ENCODE data around the gene PLXNA3. TPM values are rescaled to one million over a fixed set of nuclear protein-coding genes. Genes with fewer than 3 reads are reported as not detected.
A peak's percentile ranks its signal among the peaks of the same experiment; 100 is the strongest.

Gene PLXNA3
- total and polyA plus RNA-seq, 10 of the 15 experiments (the other 5 are each of a cell fraction or from before 2014, with no cell fraction given): 0.26 to 26.8 (median 3.4) TPM

DNA sequence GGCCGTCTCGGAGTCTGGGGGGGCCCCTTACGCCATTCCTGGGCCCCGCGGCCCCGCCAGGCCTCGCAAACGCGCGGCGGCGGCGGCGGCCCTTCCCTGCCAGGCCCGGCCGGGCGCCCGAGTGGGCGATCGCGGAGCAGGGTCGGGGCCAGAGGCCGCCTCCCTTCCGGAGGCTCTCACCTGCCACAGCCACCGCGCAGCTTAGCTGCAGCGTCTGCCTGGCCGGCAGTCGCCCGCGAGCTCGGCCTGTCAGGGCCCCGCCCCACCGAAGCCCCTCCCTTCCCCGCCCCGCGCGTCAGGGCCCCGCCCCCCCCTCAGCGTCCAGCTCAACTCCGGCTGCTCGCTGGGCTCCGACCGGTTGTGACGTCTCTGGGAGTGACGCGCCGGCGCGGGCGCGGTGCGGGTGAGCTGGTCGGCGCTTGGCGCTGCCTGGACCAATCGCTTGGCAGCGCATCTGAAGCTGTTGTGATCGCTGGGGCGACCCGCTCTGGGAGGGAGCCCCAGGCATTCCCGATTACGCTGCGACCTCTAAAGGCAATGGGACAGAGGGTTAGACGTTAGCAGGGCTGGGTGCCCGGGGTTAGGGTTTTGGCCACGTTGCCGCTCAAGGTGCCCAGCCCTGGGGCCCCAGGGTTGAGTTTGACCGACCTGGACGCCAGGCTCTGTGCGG lies 32.5 kb downstream of the PLXNA3 start, which contains the start of gene SLC10A3 (continued):
- TF ChIP-seq NFIC (IDR thresholded peaks at IDR 0.05; ENCODE audit: low read depth, low read length) (no peak), SIX5 (IDR thresholded peaks at IDR 0.05; ENCODE audit: low read depth, low read length, severe bottlenecking) (no peak), NFYA (IDR thresholded peaks at IDR 0.05; ENCODE audit: borderline replicate concordance, low read depth, low read length) (no peak), MEF2B (IDR thresholded peaks at IDR 0.05; ENCODE audit: partially characterized antibody, poor library complexity, severe bottlenecking) (no peak), EZH2 (IDR thresholded peaks at IDR 0.05; ENCODE audit: borderline replicate concordance, control insufficient read depth, low read depth, low read length) (no peak), SREBF1 (IDR thresholded peaks at IDR 0.05; ENCODE audit: low read length) (no peak), ZZZ3 (IDR thresholded peaks at IDR 0.05; ENCODE audit: control insufficient read depth, insufficient read length, low read depth) (no peak), RAD21 (IDR thresholded peaks at IDR 0.05; ENCODE audit: insufficient read depth, low read depth, low read length) (no peak), CBX5 (IDR thresholded peaks at IDR 0.05; ENCODE audit: low read depth) (no peak), GATAD2B (conservative IDR thresholded peaks at IDR 0.05; ENCODE audit: low read depth) (0 out of 2 replicates have a peak, but pooled peaks have one; percentile 19), SUPT20H (IDR thresholded peaks at IDR 0.05; ENCODE audit: borderline replicate concordance, control insufficient read depth, low read depth, low read length) (no peak), ESRRA (IDR thresholded peaks at IDR 0.05; ENCODE audit: low read length) (no peak), PML (IDR thresholded peaks at IDR 0.05; ENCODE audit: low read length) (peak; percentile 57; the same call in 1 of the 2 replicates), SMARCA5 (IDR thresholded peaks at IDR 0.05) (0 out of 2 replicates have a peak, but pooled peaks have one; percentile 25), JUNB (IDR thresholded peaks at IDR 0.05) (no peak), NRF1 (conservative IDR thresholded peaks at IDR 0.05; ENCODE audit: low read depth, low read length) (peak; percentile 22; the same call in 1 of the 2 replicates)
- TF ChIP-seq, protein P1, sequence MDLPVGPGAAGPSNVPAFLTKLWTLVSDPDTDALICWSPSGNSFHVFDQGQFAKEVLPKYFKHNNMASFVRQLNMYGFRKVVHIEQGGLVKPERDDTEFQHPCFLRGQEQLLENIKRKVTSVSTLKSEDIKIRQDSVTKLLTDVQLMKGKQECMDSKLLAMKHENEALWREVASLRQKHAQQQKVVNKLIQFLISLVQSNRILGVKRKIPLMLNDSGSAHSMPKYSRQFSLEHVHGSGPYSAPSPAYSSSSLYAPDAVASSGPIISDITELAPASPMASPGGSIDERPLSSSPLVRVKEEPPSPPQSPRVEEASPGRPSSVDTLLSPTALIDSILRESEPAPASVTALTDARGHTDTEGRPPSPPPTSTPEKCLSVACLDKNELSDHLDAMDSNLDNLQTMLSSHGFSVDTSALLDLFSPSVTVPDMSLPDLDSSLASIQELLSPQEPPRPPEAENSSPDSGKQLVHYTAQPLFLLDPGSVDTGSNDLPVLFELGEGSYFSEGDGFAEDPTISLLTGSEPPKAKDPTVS (IDR thresholded peaks at IDR 0.05; ENCODE audit: low read depth, low read length): no peak
- TF ChIP-seq, protein P2, sequence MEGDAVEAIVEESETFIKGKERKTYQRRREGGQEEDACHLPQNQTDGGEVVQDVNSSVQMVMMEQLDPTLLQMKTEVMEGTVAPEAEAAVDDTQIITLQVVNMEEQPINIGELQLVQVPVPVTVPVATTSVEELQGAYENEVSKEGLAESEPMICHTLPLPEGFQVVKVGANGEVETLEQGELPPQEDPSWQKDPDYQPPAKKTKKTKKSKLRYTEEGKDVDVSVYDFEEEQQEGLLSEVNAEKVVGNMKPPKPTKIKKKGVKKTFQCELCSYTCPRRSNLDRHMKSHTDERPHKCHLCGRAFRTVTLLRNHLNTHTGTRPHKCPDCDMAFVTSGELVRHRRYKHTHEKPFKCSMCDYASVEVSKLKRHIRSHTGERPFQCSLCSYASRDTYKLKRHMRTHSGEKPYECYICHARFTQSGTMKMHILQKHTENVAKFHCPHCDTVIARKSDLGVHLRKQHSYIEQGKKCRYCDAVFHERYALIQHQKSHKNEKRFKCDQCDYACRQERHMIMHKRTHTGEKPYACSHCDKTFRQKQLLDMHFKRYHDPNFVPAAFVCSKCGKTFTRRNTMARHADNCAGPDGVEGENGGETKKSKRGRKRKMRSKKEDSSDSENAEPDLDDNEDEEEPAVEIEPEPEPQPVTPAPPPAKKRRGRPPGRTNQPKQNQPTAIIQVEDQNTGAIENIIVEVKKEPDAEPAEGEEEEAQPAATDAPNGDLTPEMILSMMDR (IDR thresholded peaks at IDR 0.05 in 2 of 3, conservative IDR thresholded peaks at IDR 0.05 in 1 of 3; ENCODE audit: control insufficient read depth in 2 of 3, extremely low read depth in 1 of 3, insufficient read depth in 1 of 3, low read depth in 3 of 3, low read length in 3 of 3): peak in 1 of 3 experiments; percentile 19; a peak in 1 of 6 replicates
- TF ChIP-seq, protein P3, sequence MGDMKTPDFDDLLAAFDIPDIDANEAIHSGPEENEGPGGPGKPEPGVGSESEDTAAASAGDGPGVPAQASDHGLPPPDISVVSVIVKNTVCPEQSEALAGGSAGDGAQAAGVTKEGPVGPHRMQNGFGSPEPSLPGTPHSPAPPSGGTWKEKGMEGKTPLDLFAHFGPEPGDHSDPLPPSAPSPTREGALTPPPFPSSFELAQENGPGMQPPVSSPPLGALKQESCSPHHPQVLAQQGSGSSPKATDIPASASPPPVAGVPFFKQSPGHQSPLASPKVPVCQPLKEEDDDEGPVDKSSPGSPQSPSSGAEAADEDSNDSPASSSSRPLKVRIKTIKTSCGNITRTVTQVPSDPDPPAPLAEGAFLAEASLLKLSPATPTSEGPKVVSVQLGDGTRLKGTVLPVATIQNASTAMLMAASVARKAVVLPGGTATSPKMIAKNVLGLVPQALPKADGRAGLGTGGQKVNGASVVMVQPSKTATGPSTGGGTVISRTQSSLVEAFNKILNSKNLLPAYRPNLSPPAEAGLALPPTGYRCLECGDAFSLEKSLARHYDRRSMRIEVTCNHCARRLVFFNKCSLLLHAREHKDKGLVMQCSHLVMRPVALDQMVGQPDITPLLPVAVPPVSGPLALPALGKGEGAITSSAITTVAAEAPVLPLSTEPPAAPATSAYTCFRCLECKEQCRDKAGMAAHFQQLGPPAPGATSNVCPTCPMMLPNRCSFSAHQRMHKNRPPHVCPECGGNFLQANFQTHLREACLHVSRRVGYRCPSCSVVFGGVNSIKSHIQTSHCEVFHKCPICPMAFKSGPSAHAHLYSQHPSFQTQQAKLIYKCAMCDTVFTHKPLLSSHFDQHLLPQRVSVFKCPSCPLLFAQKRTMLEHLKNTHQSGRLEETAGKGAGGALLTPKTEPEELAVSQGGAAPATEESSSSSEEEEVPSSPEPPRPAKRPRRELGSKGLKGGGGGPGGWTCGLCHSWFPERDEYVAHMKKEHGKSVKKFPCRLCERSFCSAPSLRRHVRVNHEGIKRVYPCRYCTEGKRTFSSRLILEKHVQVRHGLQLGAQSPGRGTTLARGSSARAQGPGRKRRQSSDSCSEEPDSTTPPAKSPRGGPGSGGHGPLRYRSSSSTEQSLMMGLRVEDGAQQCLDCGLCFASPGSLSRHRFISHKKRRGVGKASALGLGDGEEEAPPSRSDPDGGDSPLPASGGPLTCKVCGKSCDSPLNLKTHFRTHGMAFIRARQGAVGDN (IDR thresholded peaks at IDR 0.05): peak; percentile 42; the same call in 1 of the 2 replicates
- TF ChIP-seq, protein P4, sequence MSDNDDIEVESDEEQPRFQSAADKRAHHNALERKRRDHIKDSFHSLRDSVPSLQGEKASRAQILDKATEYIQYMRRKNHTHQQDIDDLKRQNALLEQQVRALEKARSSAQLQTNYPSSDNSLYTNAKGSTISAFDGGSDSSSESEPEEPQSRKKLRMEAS (IDR thresholded peaks at IDR 0.05; ENCODE audit: low read depth, low read length): no peak
- TF ChIP-seq, protein P5, sequence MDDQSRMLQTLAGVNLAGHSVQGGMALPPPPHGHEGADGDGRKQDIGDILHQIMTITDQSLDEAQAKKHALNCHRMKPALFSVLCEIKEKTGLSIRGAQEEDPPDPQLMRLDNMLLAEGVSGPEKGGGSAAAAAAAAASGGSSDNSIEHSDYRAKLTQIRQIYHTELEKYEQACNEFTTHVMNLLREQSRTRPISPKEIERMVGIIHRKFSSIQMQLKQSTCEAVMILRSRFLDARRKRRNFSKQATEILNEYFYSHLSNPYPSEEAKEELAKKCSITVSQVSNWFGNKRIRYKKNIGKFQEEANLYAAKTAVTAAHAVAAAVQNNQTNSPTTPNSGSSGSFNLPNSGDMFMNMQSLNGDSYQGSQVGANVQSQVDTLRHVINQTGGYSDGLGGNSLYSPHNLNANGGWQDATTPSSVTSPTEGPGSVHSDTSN (IDR thresholded peaks at IDR 0.05; ENCODE audit: insufficient replicate concordance, low read depth, low read length): peak; percentile 9
